Uterus (tissue), 2 donors: ENCODE measurements around the gene KLF6.

Experiments
- CTCF ChIP-seq, 4 experiments: fragments of 200-600 bp in 2 of 4; fragments of 450-650 bp in 2 of 4; sonication (generic) in 2 of 4; IDR thresholded peaks; one replicate each; pipeline ENCODE4 v1.5.1; 2016 to 2019; ENCODE audit warnings: antibody characterized with exemption in 4 of 4, mild to moderate bottlenecking in 2 of 4, moderate library complexity in 1 of 4
- POLR2A ChIP-seq, 2 donors: fragments of 450-650 bp; IDR thresholded peaks; one replicate each; pipeline ENCODE4 v1.6.1; 2016; ENCODE audit warnings: antibody characterized with exemption in 2 of 2, mild to moderate bottlenecking in 1 of 2, moderate library complexity in 1 of 2

- peak in 3 of 4 experiments; percentile 4 to 10 (median 7) for TF ChIP-seq CTCF (IDR thresholded peaks at IDR 0.05)
- peak; percentile 61 to 79 for TF ChIP-seq POLR2A (IDR thresholded peaks at IDR 0.05)
Measured at GRCh38 chr10:3782451-3783315, 2.3 kb downstream of the KLF6 start.
